ENCODE data around the gene TSC22D2.

GRCh38 chr3:150454622-150455021 is 46.5 kb downstream of the TSC22D2 start:
- no peak for TF ChIP-seq CTCF (IDR thresholded peaks at IDR 0.05)
- TF ChIP-seq POLR2A (IDR thresholded peaks at IDR 0.05) = no peak
